Panc1 (cell line): ENCODE measurements around the gene CUTC. TPM values are rescaled to one million over a fixed set of nuclear protein-coding genes. Genes with fewer than 3 reads are reported as not detected.

Experiments used
- ATAC-seq: fragments of 200-7000 bp; cut with Tn5 transposase; 2 replicates; pipeline ENCODE4 v1.9.1; 2020; ENCODE audit warnings: mild to moderate bottlenecking, moderate library complexity
- BruUV-seq: library from RNA; stranded (reverse); fragments of 400-500 nt; replicated peaks from 2 replicates; lab custom pipeline; 2021; lab: Mats Ljungman, UMichigan
- CTCF ChIA-PET: fragments of 300-600 bp; sonication (Branson Sonifier 250); formaldehyde crosslinking; loops from one replicate; lab custom pipeline; 2022; ENCODE audit warnings: antibody characterized with exemption; lab: Charles Lee
- POLR2A ChIA-PET: fragments of 300-600 bp; sonication (Branson Sonifier 250); formaldehyde crosslinking; loops from one replicate; lab custom pipeline; 2022; ENCODE audit warnings: antibody characterized with exemption; lab: Charles Lee
- DNase-seq: peaks from one replicate; pipeline ENCODE4 v3.0.0-alpha.2; 2010; ENCODE audit warnings: low read depth, low spot score
- H3K27ac ChIP-seq: 2 replicates; pipeline ENCODE4 v1.5.1; 2011; ENCODE audit warnings: mild to moderate bottlenecking, low read length, inconsistent platforms
- H3K27me3 ChIP-seq: fragments of 200-500 bp; sonication (Bioruptor generic); 2 replicates; pipeline ENCODE4 v1.6.0; 2014; ENCODE audit warnings: low read length, inconsistent platforms; ENCODE audit not compliant: control insufficient read depth, insufficient read depth
- H3K36me3 ChIP-seq: fragments of 200-500 bp; sonication (Bioruptor generic); 2 replicates; pipeline ENCODE4 v1.5.1; 2014; ENCODE audit warnings: inconsistent platforms, mild to moderate bottlenecking, low read length, moderate library complexity; ENCODE audit not compliant: control insufficient read depth, insufficient read depth
- H3K4me1 ChIP-seq: 2 replicates; pipeline ENCODE4 v1.5.1; 2011; ENCODE audit warnings: inconsistent platforms, mild to moderate bottlenecking, low read length, moderate library complexity; ENCODE audit not compliant: control insufficient read depth, insufficient read depth
- H3K4me3 ChIP-seq, 2 experiments: 2 replicates each; pipeline ENCODE4 v1.5.1; 2011 to 2012; ENCODE audit warnings: low read depth in 2 of 2, low read length in 2 of 2, mild to moderate bottlenecking in 2 of 2, inconsistent platforms in 1 of 2, moderate library complexity in 1 of 2
- H3K9me3 ChIP-seq: fragments of 200-500 bp; sonication (Bioruptor generic); 2 replicates; pipeline ENCODE4 v1.5.1; 2014; ENCODE audit warnings: low read depth, mild to moderate bottlenecking, inconsistent platforms, low read length, moderate library complexity; ENCODE audit not compliant: control insufficient read depth, insufficient read depth
- POLR2AphosphoS5 ChIP-seq: IDR thresholded peaks from 2 replicates; pipeline ENCODE4 v1.6.1; 2012; ENCODE audit warnings: mild to moderate bottlenecking, low read depth, low read length, moderate library complexity
- REST ChIP-seq, 2 experiments: IDR thresholded peaks; 2 replicates each; pipeline ENCODE4 v1.6.1; 2011 to 2012; ENCODE audit warnings: low read depth in 2 of 2, control low read depth in 1 of 2, low read length in 1 of 2, mild to moderate bottlenecking in 1 of 2, moderate library complexity in 1 of 2; ENCODE audit not compliant: insufficient read depth in 1 of 2
- SIN3A ChIP-seq: IDR thresholded peaks from 2 replicates; pipeline ENCODE4 v1.6.1; 2012; ENCODE audit warnings: low read depth, mild to moderate bottlenecking, low read length, moderate library complexity, borderline replicate concordance; ENCODE audit not compliant: insufficient read depth
- TCF7L2 ChIP-seq: IDR thresholded peaks from 2 replicates; pipeline ENCODE4 v1.6.1; 2011; ENCODE audit warnings: mild to moderate bottlenecking, low read depth, low read length, inconsistent platforms
- in situ Hi-C: cut with HindIII; loops from 2 replicates; pipeline ENCODE4 v1.10.0; 2016; ENCODE audit warnings: low sequenced_read_pairs, low pct_unique_long_range_greater_than_20kb
- intact Hi-C: fragments of 100-400 bp; cut with micrococcal nuclease; formaldehyde crosslinking; loops from one replicate; pipeline ENCODE4 v1.10.0; 2022; ENCODE audit not compliant: unreplicated experiment
- total RNA-seq: library from RNA; stranded (reverse); gene quantifications from one replicate; pipeline ENCODE4 v1.2.1, GENCODE V29; 2021; ENCODE audit not compliant: unreplicated experiment
- TF ChIP-seq, protein P1 (sequence below): fragments of 450-650 bp; IDR thresholded peaks from 2 replicates; pipeline ENCODE4 v1.5.1; 2017; ENCODE audit warnings: mild to moderate bottlenecking

Gene CUTC
- total RNA-seq, 1 experiment from 2014 or later = 37.0 TPM

DNA sequence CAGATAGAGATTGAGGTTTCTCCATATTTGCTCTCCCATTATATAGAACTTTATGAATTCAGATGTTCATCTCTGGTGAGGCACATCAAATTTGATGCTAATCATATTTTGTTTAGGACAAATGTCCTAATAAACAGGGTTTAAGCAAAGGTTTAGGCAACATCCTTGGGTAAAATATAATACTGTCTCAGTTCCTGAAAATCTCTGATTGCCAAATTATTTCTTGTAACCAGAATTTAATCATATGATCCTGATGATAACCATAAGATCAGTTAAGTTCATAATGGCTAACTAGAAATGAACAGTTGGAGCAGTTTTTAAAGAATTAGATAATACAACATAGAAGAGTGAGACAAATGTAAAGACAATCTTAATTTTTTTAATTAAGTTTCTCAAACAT, 18.6 kb downstream of the CUTC start:
- DNase-seq = no peak
- H3K36me3 ChIP-seq = peaks cover 66% of the 10 kb centered on the region
- no peaks in the 10 kb centered on the region for H3K9me3 ChIP-seq
- H3K27me3 ChIP-seq = no peaks in the 10 kb centered on the region
- no TSS peak for BruUV-seq
- no peak for TF ChIP-seq SIN3A
- H3K4me3 ChIP-seq = no peak overlapping the region
- CTCF ChIA-PET = no interaction called here
- in situ Hi-C loops = no loop called here
- no peak for ATAC-seq
- no peak overlapping the region for H3K27ac ChIP-seq
- intact Hi-C loops = no loop called here
- POLR2A ChIA-PET = interaction anchor here (0.6 kb wide), 1 partner anchor 294 kb away, joined by 3 read pairs; no protein-coding TSS in a partner anchor
- no peaks in the 10 kb centered on the region for H3K4me1 ChIP-seq

- DNase-seq (no peak), ATAC-seq (no peak)
- no TSS peak for BruUV-seq
- no peak overlapping the region for H3K27ac ChIP-seq
- H3K27me3 ChIP-seq = no peaks in the 10 kb centered on the region
- no peaks in the 10 kb centered on the region for H3K4me1 ChIP-seq
- TF ChIP-seq POLR2AphosphoS5 (no peak), TCF7L2 (no peak), SIN3A (no peak), REST (IDR thresholded peaks at IDR 0.05; ENCODE audit: insufficient read depth in 1 of 2, low read depth in 2 of 2, low read length in 1 of 2) (no peak)
- TF ChIP-seq, protein P1, sequence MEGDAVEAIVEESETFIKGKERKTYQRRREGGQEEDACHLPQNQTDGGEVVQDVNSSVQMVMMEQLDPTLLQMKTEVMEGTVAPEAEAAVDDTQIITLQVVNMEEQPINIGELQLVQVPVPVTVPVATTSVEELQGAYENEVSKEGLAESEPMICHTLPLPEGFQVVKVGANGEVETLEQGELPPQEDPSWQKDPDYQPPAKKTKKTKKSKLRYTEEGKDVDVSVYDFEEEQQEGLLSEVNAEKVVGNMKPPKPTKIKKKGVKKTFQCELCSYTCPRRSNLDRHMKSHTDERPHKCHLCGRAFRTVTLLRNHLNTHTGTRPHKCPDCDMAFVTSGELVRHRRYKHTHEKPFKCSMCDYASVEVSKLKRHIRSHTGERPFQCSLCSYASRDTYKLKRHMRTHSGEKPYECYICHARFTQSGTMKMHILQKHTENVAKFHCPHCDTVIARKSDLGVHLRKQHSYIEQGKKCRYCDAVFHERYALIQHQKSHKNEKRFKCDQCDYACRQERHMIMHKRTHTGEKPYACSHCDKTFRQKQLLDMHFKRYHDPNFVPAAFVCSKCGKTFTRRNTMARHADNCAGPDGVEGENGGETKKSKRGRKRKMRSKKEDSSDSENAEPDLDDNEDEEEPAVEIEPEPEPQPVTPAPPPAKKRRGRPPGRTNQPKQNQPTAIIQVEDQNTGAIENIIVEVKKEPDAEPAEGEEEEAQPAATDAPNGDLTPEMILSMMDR = no peak
- H3K9me3 ChIP-seq = no peaks in the 10 kb centered on the region
- in situ Hi-C loops = no loop called here
- no peak overlapping the region for H3K4me3 ChIP-seq
- ChIA-PET POLR2A (interaction anchor here (0.5 kb wide), 1 partner anchor 291 kb away, joined by 5 read pairs; no protein-coding TSS in a partner anchor), CTCF (no interaction called here)
- intact Hi-C loops = no loop called here
- H3K36me3 ChIP-seq = peaks cover 47% of the 10 kb centered on the region
These were observed 22.6 kb downstream of the CUTC start for GRCh38 chr10:99754670-99755069.

- intact Hi-C loops = no loop called here
- CTCF ChIA-PET = no interaction called here
These were observed 24.1 kb downstream of the CUTC start for GRCh38 chr10:99756159-99756558.

More at GRCh38 chr10:99756159-99756558, 24.1 kb downstream of the CUTC start:
- POLR2A ChIA-PET = no interaction called here
- Histone ChIP-seq H3K27me3 (no peaks in the 10 kb centered on the region), H3K4me3 (no peak overlapping the region), H3K36me3 (peaks cover 33% of the 10 kb centered on the region), H3K9me3 (no peaks in the 10 kb centered on the region), H3K4me1 (peaks cover 5% of the 10 kb centered on the region; the same call in 1 of the 2 replicates), H3K27ac (no peak overlapping the region)
- no peak for ATAC-seq
- in situ Hi-C loops = no loop called here
- TF ChIP-seq REST (IDR thresholded peaks at IDR 0.05; ENCODE audit: insufficient read depth in 1 of 2, low read depth in 2 of 2, low read length in 1 of 2) (no peak), SIN3A (no peak), POLR2AphosphoS5 (no peak), TCF7L2 (no peak)
- TF ChIP-seq, protein P1 = no peak
- no TSS peak for BruUV-seq
- no peak for DNase-seq
